ENCODE results near the gene CDKL5. TPM values are rescaled to one million over a fixed set of nuclear protein-coding genes. Genes with fewer than 3 reads are reported as not detected.
"Not testable (repeated sequence)": the region's sequence is repeated elsewhere in the genome, so short reads cannot be mapped to it uniquely, and the experiment has no call there.

The CDKL5 gene
- 6.8 TPM for total RNA-seq
- long read RNA-seq, partial matches to known transcripts: 1 of 3 reads
- long read RNA-seq, other reads (novel, unspliced or antisense): 2 of 3 reads

GRCh38 chrX:18425199-18426003 lies at the start of gene CDKL5:
Gene CDKL5 (plus strand): TSS chrX:18425608. CDS start chrX:18507097, 81,489 bp downstream.
- peak; percentile 97 for DNase-seq (ENCODE audit: low spot score)

GRCh38 chrX:18377796-18378195 lies 47.6 kb upstream of the CDKL5 start:
- DNase-seq (ENCODE audit: low spot score): peak; percentile 51

DNA sequence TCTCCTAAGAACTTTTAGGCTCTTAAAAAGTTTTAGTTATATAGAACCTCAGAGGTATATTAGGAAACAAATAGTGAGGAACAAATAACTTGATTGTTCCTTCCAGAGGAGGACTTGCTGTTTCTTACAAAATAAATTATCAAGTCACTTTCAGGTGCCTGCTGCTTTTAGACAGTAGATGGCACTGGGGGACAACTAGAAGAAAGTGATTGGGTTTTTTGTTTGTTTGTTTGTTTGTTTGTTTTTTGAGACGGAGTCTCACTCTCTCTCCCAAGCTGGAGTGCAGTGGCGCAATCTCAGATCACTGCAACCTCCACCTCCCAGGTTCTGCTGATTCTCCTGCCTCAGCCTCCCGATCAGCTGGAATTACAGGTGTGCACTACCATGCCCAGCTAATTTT lies 35.4 kb upstream of the CDKL5 start:
- no peak for DNase-seq (ENCODE audit: low spot score)

DNA sequence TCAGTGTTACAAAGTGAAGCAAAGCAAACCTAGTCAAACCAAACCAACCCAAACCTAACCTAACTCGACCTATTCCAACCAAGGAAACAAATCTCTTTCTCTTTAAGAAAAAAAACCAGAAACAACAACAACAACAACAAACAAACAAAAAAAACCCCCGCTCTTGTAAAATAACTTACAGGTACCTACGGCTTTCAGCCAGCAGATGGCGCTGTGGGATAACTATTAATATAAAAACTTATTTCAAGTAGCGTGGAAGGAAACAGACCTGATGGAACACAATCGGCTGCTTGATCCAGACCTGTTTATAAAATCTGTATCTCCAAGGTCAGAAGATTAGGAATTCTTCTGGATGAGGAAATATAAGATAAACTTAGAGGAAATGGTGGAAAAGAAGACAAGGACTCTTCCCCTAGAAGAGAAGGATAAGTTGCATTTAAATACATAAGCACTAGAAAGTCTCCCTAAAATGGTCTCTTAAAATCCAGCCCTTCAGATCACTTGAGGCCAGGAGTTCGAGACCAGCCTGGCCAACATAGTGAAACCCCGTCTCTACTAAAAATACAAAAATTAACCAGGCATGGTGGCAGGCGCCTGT lies 34.4 kb upstream of the CDKL5 start:
- no peak for DNase-seq (ENCODE audit: low spot score)

GRCh38 chrX:18394477-18394876 lies 30.9 kb upstream of the CDKL5 start:
- no peak for DNase-seq (ENCODE audit: low spot score)

- DNase-seq (ENCODE audit: low spot score): peak; percentile 69
These were observed 23.6 kb upstream of the CDKL5 start for GRCh38 chrX:18401848-18402213.

GRCh38 chrX:18406531-18407266 lies 18.7 kb upstream of the CDKL5 start:
- DNase-seq (ENCODE audit: low spot score): no peak

DNA sequence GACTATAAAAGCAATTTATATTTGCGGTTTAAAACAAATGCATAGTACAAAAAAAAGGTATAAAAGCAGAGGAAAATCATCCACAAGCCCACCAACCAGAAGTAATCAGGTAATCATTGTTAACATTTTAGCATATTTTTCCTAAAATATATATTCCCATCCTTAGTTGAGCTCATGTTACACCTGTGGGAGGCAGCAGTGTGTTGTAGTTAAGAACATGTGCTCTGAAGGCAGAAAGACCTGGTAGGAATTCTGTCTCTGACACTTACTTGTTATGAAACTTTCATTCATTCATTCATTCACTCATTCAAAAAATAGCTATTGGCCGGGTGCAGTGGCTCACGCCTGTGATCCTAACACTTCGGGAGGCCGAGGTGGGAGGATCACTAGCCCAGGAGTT lies 15.4 kb upstream of the CDKL5 start:
- DNase-seq (ENCODE audit: low spot score): no peak

GRCh38 chrX:18415386-18415785 lies 10.0 kb upstream of the CDKL5 start:
- DNase-seq (ENCODE audit: low spot score): no peak

- no peak for DNase-seq (ENCODE audit: low spot score)
These were observed 3.1 kb upstream of the CDKL5 start for GRCh38 chrX:18422325-18422724.

DNA sequence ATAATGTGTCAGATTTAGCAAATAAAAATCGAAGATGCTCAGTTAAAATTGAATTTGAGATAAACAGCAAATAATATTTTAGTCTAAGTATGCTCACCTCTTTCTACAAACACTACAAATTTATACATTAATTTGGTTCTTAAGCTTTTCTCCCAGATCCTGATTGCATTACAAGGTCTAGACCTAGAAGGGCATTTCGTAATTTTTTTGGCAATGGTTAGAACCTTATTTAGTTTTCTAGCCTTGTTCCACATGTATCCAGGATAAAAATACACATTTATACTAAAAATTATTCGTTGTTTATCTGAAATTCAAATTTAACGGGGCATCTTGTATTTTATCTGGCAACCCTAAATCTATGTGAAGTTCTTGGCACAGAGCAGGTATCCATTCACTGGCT lies 2.5 kb upstream of the CDKL5 start:
- DNase-seq (ENCODE audit: low spot score): no peak

GRCh38 chrX:18424482-18425198 lies 768 bp upstream of the CDKL5 start:
- DNase-seq (ENCODE audit: low spot score): no peak

- no peak for DNase-seq (ENCODE audit: low spot score)
These were observed 554 bp downstream of the CDKL5 start for GRCh38 chrX:18426004-18426320.

DNA sequence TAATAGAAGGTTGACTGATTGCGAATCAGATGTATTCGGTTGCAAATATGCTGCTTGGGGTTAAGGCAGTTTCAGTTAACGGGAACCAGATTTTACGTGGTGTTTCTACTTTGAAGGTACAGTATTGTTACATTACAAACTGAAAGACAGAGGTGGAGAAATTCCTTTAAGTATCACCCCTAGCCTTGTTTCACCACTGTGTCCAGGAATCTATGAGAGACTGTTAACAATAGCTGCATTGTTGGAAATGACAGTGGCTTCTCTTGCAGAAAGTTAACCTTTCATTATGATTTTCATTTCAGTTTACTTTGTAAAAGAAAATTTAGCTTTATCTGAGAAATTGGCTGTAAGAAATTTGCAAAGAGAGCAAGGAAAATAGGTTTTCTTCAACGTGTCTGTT lies 2.6 kb downstream of the CDKL5 start:
- DNase-seq (ENCODE audit: low spot score): no peak

GRCh38 chrX:18433288-18433687 lies 7.9 kb downstream of the CDKL5 start:
- not testable (repeated sequence) for DNase-seq (ENCODE audit: low spot score)

DNA sequence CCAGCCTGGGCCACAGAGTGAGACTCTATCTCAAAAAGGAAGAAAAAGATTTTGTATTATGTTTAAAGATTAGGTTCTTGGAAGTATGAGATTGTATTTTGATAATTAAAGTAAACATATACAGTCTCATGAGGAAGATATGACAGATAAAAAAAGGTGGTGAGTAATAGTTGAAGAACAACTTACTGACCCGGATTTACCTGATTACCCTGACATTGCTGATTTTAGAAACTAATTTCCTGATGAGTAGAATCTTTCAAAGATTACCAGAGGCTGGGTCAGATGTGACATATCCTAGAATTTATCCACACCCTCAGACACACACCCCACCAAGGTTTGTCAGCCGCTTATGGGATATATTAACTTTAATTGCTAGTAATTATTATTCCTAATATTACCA lies 9.5 kb downstream of the CDKL5 start:
- DNase-seq (ENCODE audit: low spot score): no peak

GRCh38 chrX:18436017-18436416 lies 10.6 kb downstream of the CDKL5 start:
- DNase-seq (ENCODE audit: low spot score): no peak

GRCh38 chrX:18440835-18441234 lies 15.4 kb downstream of the CDKL5 start:
- DNase-seq (ENCODE audit: low spot score): no peak

GRCh38 chrX:18441780-18442367 lies 16.5 kb downstream of the CDKL5 start:
- DNase-seq (ENCODE audit: low spot score): no peak

- no peak for DNase-seq (ENCODE audit: low spot score)
These were observed 23.0 kb downstream of the CDKL5 start for GRCh38 chrX:18448416-18448815.

DNA sequence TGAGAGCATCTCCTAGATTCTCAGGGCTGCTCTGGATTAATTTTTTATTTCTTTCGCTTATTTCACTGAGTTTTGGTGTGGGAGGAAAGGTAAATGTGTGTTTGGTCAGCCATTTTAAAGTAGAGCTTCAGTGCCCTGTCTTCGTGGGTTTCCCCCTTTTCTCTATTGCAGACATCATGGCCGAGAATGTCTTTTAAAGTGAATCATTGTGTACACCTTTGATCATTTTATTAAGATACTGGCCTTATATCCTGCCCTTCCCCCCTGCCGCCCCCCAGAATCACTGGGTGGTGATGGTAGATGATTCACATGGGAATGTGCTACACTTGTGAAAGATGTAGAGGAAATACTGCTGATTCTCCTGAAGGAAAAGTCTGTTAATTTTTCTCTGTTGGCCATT lies 23.8 kb downstream of the CDKL5 start:
- no peak for DNase-seq (ENCODE audit: low spot score)

Measured in mesenteric fat pad (tissue), 1 donor.